GM18873 (cell line): ENCODE data around the gene DYNC2I2.
"Not testable (repeated sequence)": the region's sequence is repeated elsewhere in the genome, so short reads cannot be mapped to it uniquely, and the experiment has no call there.

Experiments used
- ATAC-seq: cut with Tn5 transposase; IDR thresholded peaks from one replicate; pipeline ENCODE4 v1.9.1; 2021; ENCODE audit warnings: mild to moderate bottlenecking, moderate library complexity, moderate number of reproducible peaks; ENCODE audit not compliant: unreplicated experiment, low FRiP score

Gene DYNC2I2

GRCh38 chr9:128621730-128622455, 34.8 kb downstream of the DYNC2I2 start:
- no peak for ATAC-seq

DNA sequence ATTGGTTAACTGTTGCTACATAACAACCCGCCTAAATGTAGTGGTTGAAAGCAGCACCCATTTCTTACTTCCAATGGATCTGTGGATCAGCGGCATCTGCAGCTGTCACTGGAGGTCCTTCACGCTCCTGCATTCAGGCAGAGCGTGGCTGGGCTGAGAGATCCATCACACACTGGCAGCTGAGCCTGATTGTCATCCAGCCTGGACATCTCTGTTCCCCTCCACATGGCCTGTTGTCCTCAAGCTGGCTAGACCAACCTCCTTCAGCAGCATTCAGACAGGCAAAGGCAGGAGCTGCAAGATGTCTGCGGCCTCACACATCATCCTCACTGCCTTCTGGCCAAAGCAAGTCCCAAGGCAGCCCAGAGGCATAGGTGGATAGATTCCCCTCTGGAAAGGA, 36.9 kb downstream of the DYNC2I2 start:
- ATAC-seq: no peak

DNA sequence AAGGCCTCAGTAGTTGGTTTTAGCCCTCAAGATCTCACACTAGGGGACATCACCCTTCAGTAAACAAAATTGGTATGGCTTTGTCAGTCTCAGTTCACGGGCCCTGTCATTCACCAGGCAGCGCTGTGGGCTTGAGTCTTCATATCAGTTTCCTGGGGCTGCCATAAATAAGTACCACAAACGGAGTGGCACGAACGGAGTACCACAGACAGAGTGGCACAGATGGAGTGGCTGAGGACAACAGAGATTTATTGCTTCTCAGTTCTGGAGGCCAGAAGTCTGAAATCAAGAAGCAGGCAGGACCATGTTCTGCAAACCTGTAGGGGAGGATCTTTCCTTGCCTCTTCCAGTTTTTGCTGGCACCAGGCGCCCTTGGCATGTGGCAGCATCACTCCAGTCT, 37.5 kb downstream of the DYNC2I2 start:
- ATAC-seq: no peak

DNA sequence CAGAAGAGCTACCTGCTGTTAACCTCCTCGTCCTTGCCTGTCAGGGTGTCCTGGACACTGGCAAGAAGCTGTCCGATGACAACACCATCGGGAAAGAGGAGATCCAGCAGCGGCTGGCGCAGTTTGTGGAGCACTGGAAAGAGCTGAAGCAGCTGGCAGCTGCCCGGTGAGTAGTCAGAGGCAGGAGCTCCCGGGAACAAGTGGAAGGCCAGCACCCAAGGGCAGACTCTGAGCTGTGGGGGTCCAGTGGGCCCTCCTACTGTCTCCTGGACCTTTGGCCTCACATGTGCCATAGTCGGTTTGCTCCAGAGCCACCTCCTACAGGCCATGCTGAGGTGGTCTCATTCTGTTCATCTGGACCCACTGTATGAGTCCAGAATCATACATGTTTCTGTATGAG, 38.7 kb downstream of the DYNC2I2 start:
- no peak for ATAC-seq

DNA sequence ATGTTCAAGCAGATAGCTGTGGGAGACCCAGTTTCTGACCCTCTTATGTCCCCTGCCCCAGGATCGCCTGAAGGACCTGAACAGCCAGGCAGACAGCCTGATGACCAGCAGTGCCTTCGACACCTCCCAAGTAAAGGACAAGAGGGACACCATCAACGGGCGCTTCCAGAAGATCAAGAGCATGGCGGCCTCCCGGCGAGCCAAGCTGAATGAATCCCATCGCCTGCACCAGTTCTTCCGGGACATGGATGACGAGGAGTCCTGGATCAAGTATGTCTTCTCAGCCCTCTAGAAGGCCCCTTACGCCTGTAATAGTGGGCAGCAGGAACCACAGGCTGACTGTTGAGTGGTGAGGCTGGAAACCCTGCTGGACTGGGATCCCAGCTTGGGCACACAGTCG, 41.1 kb downstream of the DYNC2I2 start:
- no peak for ATAC-seq

DNA sequence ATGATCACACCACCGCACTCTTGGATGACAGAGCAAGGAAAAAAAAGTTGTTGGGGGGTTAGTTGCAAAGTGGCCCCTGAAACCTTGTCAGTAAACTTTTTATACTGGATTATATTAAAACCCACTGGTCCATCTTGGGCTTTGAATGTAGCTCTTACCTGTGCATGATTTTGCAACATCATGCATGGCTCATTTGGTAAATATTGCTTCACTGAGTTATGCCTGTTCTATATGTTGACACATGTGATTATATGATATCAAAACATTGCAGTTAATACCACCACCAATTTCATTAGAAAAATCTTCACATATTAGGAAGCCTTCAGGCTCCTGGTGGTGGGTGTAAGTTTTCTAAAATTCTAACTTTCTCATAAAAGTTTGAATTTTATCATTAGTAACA, 41.9 kb downstream of the DYNC2I2 start:
- ATAC-seq: no peak

- ATAC-seq: no peak
Observed at GRCh38 chr9:128611600-128612394, 44.9 kb downstream of the DYNC2I2 start.

DNA sequence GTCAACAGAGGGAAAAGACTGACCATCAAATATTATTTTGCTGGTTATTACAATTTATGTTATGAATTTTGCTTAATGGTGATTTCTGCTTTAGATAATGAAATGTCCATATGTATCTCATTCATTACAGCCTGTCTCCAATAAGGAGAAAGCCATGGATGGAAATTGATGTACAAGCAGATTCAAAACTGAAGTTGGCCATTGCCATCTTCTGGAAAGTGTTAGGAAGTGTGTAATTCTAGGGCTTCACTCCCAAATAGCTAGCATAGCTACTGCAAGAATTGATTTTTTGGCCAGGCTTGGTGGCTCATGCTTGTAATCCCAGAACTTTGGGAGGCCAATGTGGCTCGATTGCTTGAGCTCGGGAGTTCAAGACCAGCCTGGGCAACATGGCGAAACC, 45.8 kb downstream of the DYNC2I2 start:
- ATAC-seq: no peak

DNA sequence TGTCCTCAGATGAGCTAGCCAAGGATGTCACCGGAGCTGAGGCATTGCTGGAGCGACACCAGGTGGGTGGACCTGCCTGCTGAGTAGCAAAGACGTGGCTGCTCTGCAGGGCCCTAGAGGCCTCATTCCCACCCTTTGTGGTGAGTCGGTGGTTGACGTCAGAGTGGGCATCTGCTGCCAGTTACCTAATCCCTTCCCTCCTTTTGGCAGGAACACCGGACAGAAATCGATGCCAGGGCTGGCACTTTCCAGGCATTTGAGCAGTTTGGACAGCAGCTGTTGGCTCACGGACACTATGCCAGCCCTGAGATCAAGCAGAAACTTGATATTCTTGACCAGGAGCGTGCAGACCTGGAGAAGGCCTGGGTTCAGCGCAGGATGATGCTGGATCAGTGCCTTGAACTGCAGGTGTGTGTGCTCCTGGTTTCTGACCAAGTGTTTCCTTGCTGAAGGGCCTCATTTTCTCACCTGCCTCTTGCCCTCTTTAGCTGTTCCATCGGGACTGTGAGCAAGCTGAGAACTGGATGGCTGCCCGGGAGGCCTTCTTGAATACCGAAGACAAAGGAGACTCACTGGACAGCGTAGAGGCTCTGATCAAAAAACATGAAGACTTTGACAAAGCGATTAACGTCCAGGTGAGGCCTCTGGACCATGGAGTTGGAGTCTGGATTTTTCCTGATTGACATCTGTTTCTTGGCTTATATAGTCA, 48.9 kb downstream of the DYNC2I2 start:
- ATAC-seq: no peak

DNA sequence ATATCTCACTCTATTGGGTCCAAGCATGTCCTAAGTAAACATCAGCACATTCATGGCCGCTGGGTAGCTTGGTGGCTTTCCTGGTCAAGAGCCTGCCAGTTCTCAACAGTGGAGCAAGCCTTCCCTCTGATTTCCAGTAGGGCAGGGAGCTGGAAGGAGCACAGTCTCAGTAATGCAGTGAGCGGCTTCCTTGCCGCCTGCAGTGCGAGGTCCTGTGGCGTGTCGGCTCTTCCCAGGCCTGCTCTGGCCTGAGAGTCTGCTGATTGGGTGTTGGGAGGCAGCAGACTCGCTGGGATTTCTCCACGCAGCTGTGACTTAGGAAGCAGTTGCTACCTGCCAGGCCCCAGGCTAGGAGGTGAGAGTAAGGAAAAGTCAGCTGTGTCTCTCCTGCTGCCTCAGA, 53.0 kb downstream of the DYNC2I2 start:
- ATAC-seq: no peak

DNA sequence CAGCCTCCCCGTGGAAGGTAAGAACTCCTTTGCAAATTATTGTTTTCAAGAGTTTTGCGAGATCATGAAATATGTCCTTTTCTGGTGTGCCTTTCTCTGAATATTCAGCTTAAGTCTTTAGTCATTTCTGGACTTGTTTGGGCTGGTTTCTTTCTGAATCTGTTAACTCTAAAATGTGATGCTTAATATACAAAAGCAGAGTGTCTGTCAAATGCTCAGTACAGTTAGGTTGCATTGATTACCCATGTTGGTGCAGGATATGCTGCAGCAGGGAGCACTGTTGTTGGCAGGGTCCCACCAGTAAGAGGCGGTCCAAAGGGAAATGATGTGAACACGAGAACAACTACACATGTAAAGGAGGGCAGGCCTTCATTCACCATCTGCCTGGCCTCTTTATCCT, 56.5 kb downstream of the DYNC2I2 start:
- no peak for ATAC-seq

GRCh38 chr9:128595471-128595870, 61.2 kb downstream of the DYNC2I2 start:
- ATAC-seq: no peak

GRCh38 chr9:128593856-128594255, 62.8 kb downstream of the DYNC2I2 start:
- no peak for ATAC-seq

DNA sequence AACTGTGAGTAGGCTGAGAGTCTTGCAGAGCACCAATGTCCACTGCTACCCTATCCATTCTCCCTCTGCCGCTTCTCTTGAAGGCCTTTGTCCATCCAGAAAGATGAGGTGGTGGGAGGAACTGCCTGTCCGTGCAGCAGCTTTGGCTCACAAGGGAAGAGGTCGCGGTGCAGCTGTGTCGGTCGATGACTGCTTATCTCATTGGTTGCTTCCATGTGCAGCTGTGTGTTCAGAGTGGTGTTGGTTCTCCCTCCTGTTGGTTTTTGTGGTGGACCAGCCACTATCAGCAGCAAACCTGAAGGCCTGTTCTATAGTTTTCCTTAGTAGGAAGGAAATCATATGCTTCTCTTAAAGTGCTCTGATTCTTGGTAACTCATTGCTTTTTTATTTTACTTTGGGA, 63.6 kb downstream of the DYNC2I2 start:
- ATAC-seq: no peak

DNA sequence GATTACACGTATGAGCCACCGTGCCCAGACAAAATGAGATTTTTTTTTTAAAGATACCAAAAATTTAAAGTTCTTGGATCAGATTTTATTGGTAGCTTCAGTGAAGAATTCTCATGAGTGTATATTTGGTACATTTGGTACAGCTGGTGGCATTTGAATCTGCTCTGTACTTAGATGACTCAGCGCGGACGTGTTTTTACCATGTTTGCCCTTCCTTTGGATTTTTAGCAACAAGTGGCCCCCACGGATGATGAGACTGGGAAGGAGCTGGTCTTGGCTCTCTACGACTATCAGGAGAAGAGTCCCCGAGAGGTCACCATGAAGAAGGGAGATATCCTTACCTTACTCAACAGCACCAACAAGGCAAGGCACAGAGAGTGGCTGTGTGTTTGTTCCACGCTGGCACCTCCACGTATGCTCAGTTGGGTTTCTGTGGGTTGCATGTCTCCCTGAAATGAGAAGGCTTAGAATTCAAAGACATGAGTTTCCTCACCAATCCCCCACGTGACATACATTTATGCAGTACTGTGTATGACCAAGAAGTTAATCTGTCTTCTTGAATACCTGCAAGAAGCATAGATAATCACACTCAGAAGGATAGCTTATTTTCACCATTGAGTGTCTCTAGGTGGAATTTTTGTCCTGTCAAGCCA, 67.9 kb downstream of the DYNC2I2 start:
- ATAC-seq: no peak

GRCh38 chr9:128587453-128587852, 69.2 kb downstream of the DYNC2I2 start:
- ATAC-seq: no peak

DNA sequence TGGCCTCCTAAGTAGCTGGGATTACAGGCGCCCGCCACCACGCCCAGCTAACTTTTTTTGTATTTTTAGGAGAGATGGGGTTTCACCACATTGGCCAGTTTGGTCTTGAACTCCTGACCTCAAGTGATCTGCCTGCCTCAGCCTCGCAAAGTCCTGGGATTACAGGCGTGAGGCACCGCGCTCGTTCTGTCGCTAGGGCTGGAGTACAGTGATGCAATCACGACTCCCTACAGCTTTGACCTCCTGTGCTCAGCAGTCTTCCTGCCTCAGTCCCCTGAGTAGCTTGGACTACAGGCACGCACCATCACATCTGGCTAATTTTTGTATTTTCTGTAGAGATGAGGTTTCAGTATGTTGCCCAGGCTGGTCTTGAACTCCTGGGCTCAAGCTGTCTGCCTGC, 69.7 kb downstream of the DYNC2I2 start:
- ATAC-seq: not testable (repeated sequence)

GRCh38 chr9:128585155-128585554, 71.5 kb downstream of the DYNC2I2 start:
- ATAC-seq: not testable (repeated sequence)
